GM18511 (cell line): ENCODE data around the gene EHMT2.
"Not testable (repeated sequence)": the region's sequence is repeated elsewhere in the genome, so short reads cannot be mapped to it uniquely, and the experiment has no call there.

Source experiments
- ATAC-seq: cut with Tn5 transposase; IDR thresholded peaks from one replicate; pipeline ENCODE4 v1.9.1; 2021; ENCODE audit warnings: mild to moderate bottlenecking, moderate library complexity; ENCODE audit not compliant: unreplicated experiment

The EHMT2 gene

GRCh38 chr6:31844507-31844906 lies 53.0 kb downstream of the EHMT2 start:
- no peak for ATAC-seq

- no peak for ATAC-seq
Measured at GRCh38 chr6:31842053-31842452, 55.4 kb downstream of the EHMT2 start.

GRCh38 chr6:31839779-31840126 lies 57.7 kb downstream of the EHMT2 start:
- not testable (repeated sequence) for ATAC-seq

GRCh38 chr6:31838968-31839367 lies 58.5 kb downstream of the EHMT2 start:
- no peak for ATAC-seq

GRCh38 chr6:31838114-31838553 lies 59.4 kb downstream of the EHMT2 start:
- ATAC-seq: not testable (repeated sequence)

- no peak for ATAC-seq
Measured at GRCh38 chr6:31837369-31838113, 60.0 kb downstream of the EHMT2 start.

- ATAC-seq: no peak
Measured at GRCh38 chr6:31836474-31837368, 60.8 kb downstream of the EHMT2 start.

GRCh38 chr6:31836047-31836473 lies 61.4 kb downstream of the EHMT2 start:
- no peak for ATAC-seq

- no peak for ATAC-seq
Measured at GRCh38 chr6:31834367-31835250, 62.9 kb downstream of the EHMT2 start.

GRCh38 chr6:31831350-31832215 lies 65.9 kb downstream of the EHMT2 start:
- no peak for ATAC-seq

GRCh38 chr6:31830886-31831335 lies 66.6 kb downstream of the EHMT2 start:
- ATAC-seq: no peak
